Forelimb muscle (tissue), 1 donor: ENCODE measurements around the gene OAF. TPM values are rescaled to one million over a fixed set of nuclear protein-coding genes. Genes with fewer than 3 reads are reported as not detected.

Experiments
- DNase-seq: peaks from one replicate; pipeline ENCODE4 v3.0.0-alpha.2; 2013; ENCODE audit warnings: low read depth
- polyA plus RNA-seq: library from polyadenylated mRNA; unstranded; fragments of 120-200 nt; gene quantifications from one replicate; pipeline ENCODE4 v1.2.1, GENCODE V29; 2013; ENCODE audit not compliant: insufficient read length

The OAF gene
- polyA plus RNA-seq, 1 donor = 48.6 TPM

DNA sequence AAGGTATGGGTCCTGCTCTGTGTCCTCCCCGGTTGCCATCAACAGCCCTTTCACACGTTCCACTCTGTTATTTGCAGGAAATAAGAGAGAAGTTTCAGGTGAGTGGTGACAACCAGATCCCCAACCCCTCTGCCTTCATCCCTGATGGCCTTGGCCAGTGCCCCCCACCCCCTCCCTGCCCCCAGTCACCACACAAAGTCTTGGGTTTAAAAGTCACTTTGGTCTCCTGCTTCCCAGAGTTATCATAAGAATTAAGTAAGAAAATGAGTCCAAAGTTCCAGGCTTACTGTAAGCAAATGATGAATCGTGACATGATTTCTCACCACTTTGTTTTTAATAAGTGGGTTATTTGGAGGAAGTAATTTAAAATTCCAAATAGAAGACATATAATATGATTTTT lies 9.2 kb upstream of the OAF start:
- no peak for DNase-seq

DNA sequence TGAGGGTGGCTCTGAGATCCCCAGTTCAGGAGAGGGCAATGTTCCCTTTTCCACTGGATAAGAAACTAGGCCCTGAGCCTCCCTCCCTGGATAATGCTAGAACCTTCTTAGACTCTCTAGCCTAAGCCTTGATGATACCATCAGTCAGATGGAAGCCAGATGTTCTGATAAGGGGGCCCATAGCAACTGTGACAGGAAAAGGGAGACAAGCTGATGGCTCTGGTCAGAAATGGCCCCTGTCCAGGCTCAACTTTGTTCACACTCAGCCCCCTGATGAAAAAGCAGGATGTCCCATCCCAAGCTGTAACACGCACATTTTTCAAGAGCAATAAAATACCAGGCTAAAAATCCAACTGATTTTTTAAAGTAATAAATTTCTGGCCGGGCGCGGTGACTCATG lies 7.2 kb upstream of the OAF start:
- no peak for DNase-seq

DNA sequence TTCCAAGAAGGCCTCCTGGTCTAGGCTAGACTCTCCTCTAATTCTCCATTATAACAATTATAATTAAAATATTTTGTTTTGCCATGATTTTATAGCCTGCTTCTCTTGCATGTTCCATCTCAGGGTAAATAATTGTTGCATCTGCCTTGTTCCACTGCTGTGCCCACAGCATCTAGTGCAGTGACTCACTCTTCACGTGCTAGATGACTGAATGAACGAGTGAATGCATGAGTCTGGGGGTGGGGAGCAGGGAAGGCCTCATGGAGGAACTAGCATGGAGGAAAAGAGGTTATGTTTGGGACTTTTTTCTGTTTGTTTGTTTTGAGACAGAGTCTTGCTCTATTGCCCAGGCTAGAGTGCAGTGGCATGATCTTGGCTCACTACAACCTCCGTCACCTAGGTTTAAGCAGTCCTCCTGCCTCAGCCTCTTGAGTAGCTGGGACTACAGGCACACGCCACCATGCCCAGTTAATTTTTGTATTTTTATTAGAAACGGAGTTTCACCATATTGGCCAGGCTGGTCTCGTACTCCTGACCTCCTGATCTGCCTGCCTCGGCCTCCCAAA lies 5.2 kb upstream of the OAF start:
- DNase-seq = no peak

DNA sequence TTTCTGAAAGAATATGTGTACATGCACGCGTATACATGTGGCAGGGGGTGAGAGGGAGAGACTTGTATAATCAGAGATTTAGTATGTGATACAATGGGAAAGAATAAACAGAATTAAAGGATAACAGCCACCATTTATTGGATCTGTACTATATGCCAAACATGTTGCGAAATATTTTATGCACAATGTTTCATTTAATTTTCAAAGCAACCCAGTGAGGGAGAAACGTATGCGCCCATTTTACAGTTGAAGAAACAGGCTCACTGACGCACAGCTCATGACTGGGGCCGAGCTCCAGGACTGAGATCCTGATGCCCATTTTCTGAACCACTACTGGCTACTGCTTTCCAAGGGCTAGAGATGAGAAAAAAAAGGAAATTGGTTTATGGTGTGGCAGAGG lies 3.3 kb upstream of the OAF start:
- DNase-seq = no peak

DNA sequence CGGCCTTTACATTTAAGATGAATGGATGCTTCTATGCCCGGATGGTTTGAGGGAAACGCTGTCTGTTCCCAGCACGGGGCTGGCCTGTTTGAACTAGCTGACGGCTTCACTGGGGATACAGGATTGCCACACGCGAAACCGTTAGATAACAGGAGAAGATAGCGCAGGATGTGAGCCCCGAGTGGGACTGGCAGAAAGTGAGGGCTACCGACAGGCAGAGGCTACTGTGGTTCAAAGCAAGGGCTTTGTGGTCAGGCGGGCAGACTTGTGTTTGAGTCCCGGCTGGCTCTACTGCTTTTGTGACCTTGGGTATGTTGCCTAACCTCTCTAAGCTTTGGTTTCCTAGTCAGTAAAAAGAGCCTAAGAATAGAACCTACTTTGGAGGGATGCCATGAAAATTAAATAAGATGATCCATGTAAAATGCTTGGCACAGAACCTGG lies 2.8 kb upstream of the OAF start:
- DNase-seq = no peak

DNA sequence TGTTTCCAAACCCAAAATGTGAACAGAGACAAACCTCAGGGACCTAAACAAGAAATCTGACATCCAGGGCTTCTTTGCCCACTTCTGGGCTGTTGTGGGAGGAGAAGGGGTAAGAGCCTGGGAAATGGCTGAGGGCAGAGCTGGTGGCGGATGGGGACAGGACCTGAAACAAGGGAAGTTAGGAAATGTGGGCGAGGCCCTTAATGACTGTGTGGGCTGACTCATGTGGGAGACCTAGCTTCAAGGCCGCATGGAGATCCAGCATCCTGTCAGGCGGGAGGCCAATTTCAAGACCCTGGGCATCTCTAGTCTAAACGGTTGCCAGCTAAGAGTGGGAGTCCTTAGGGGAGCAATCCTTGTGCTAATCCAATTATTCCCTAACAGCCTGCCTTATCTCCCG lies 2.1 kb upstream of the OAF start:
- DNase-seq = no peak

DNA sequence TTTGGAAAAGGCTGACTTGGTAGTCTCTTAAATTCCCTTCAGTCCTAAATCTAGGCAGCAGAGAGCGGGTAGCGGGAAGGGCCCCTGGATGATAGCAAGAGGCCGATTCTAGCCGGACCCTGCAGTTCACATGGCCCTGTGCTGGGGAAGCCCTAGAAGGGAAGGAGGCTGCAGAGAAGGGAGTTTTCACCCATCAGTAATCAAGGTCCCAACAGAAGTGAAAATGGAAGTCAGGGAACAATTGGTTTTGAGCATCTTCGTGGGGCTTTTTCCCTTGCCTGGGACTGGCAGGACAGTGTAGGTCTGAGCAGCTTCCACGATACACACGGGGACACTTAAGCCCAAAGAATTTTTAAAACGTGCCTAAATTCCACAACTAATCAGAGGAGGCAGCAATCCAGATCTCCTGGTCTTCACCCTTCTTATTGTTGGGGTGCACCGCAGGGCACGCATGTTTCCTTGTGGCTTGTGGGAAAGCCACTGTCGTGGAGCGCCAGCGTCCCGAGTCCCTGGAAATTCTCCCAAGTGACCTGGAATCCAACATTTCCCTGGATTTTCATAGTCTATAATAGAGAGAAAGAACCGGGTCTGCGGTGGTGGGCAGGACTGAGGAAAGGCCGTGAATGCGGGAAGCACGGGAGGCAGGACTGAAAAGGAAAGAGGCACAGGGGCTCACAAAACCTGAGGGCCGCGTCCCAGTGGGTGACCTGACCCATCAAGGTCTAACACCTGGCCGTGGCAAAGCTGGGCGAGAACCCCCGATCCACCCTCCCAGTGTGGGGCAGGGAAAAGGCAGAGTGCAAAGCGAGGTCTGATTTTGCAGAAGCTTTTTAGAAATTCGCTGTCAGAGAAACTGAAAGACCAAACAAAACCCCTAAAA lies 846 bp upstream of the OAF start:
- DNase-seq = no peak

DNA sequence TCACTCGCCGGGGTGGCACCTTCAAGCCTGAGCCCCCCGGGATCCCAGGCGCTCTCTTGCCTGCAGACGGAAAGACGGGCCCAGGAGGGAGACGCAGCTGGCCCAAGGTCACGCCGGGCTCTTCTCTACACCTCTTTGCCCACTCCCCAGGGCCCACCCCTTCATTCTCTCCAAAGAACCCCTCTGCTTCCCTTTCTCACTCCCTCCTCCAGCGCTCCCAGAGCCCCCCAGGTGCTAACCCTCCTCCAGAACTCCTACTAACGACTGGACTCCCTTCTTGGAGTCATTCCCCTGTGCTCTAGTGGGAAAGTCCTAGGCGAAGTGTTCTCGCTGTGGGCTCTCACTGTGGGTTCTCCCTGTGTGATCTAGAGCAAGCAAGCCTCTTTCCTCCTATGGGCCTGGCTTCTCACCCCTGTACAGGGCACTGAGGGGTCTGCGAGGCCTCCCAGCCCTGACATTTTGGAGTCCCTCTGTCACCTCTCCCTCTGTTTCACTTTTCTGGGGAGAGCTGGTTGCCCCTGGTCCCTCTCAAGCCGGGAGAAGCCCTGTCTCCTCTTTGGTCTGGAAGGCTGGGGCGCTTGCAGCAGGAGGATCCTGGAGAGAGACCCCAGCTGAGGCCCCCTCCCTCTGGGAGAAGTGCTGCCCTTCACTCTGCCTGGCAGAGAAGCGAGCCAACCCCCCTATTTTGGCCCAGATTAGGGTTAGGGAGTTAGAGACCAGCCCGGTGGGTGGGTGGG lies 858 bp downstream of the OAF start:
- DNase-seq = no peak

DNA sequence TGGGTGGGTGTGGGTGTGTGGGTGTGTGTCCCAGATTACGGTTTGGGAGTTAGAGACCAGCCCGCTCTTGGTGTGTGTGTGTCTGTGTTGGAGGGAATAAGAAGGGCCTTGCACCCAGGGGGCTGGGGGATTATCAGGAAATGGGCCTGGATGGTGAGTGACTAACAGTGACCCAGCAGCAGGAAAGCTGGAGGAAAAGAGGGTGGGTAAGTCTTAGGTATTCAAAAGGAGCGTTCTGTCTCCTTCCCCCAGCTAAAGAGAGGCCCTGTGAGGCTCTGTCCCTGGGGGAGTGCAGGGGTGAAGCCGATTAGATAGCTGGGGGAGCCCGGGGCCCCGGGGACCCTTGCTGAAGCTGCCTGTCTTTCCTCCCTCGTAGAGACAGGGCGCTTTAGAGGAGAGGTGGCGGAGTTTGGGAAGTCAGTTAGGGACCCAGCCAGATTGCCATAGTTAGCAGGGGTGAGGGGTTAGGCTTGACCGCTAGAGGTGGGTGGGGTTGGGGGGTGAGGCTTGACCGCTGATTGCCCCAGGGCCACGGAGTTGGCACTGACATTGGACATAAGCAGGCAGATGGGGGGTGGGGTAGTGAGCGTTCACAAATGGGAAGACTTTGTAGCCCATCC lies 1.5 kb downstream of the OAF start:
- DNase-seq = no peak

DNA sequence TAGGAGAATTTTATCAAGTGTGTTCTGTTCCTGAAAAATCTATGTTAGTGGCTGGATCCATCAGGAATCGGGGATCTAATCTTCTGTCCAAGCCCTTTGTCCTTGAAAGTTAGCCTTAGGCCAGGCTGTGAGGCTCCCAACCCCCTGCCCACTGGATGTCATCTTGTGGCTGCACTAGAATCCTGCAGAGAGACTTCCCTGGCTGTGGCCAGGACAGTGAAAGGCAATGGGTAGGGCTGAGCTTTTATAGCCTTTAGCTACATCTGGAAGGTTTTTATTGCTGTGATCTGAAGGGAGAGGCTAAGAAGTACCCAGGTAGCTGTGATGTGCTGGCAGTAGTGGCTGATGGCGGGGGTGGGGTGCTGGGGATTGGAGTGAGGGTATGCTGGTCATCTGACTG lies 2.1 kb downstream of the OAF start:
- DNase-seq = no peak

DNA sequence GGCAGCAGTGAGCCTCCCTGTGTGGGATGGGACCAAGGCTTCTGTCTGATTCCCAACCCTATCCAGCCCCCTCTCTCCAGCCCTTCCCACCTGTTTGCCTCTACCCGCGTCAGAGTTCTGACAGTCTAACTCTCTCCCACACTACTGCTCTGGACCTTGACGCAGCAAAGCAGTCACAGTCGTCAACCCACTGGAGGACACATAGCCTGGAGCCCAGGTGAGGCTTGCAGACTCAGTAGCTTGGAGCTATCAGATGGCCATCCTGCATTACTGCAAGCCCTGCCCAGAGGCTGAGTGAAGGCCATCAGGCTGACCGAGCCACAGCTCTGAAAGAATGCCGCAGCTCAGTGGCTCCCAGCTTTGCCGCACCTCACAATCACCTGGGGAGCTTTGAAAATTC lies 3.7 kb downstream of the OAF start:
- DNase-seq = no peak

DNA sequence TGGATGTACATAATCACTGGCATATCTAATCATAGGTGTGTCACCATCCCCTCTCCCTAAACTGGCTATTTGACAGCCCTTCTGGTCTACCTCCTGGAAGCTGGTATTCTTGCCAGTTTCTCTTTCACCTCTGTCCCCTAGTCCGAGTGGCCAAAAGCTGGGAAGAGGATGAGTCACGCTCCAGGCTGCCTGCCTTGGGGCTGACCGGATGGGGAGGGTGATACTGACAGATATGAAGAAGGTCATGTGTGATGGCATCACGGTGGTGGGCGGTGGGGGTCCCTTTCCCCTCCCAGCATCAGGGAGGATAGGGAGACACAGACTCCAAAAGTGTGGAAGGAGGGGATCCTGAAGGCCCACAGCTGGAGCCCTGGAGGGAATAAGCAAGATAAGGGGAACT lies 4.8 kb downstream of the OAF start:
- no peak for DNase-seq

DNA sequence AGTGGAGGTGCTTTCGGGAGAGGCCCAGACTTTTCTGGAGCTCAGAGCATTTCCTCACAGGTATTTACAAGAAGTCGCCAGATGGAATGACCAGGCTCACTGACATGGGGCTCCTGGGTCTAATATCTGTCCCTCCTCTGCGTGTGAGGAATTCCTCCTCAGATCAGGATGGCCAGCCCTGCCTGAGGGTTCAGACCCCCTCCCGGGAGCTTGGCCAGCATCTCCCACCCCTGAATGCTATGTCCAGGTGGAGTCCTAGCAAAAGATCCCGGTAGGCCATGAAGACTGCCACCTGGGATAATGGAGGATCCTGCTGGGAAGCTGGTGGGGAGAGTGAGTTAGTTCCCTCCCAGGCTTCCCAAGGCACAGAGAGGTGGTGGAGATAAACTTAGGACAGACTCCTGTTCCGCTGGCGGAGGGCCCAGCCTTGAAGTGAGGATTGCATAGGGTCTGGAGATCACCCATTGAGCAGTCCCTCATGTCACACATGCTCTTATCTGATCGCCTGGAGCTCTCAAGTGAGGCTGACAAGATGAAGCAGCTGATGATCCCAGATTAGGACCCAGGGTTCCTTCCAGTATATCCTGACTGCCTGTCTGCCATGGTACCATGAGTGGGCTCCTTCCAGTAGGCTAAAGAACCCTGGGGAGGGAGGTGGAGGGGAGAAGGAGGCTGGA lies 5.7 kb downstream of the OAF start:
- DNase-seq = no peak

DNA sequence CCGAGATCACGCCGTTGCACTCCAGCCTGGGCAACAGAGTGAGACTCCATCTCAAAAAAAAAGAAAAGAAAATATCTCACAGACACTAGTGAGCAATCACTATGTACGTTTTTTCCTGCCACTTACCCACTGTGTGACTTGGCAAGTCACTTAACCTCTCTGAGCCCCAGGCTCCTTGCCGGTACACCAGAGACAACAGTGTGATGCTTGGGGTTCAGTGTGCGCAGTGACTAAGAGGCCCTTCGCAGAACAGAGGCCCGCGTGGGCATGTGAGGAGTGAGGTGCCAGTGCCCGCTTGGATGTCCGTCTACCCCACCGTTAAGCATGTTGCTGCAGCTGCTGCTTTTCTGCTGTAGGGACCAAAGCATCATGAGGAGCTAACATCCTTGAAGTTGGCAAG lies 6.7 kb downstream of the OAF start:
- no peak for DNase-seq

DNA sequence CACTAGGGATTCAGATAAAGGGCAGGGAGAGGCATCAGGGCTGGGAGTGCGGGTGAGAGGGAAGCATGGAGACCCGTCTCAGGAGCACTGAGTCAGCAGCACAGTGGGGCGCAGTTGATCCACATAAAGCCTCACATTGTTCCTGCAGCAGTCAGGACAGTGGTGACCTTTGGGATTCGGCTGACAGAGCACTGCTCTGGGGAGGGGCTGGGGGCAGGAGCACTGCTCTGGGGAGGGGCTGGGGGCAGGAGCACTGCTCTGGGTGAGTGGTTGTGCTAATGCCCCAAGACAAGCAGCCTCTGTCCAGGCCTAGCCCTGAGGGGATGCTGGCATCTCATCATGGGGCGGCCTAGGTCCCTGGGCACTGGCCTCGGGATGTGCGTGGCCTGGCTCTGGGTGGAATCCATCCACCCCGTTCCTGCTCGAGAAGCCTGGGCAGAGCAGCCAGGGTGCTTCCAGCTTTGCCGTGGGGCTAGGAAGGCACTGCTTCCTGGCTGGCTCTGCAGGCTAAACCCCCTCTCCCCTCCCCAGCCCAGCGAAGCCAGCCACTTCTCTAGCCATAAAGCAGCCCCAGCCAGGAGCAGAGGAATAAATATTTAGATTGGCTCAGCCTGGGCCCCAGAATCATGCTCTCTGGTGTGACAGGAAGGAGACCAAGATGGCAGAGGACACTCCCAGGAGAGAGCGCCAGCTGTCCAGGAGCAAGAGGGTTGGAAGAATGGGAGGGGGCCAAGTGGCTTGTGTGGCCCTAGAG lies 7.3 kb downstream of the OAF start:
- no peak for DNase-seq

DNA sequence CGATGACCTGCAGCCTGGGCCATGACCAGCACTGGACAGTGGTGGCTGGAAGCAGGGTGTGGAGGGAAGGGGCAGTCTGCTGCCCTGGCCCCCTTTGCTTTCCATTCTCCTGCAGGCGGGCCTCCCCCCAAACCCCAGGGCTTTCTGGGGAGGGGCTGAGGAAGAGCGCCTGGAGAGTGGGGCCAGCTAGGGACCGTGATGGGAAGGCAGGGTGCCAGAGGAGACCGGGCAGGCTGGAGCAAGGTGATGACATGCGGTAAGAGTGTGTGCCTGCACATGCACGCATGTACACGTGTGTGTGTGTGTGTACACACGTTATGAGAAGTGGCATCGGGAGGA lies 7.8 kb downstream of the OAF start:
- no peak for DNase-seq

DNA sequence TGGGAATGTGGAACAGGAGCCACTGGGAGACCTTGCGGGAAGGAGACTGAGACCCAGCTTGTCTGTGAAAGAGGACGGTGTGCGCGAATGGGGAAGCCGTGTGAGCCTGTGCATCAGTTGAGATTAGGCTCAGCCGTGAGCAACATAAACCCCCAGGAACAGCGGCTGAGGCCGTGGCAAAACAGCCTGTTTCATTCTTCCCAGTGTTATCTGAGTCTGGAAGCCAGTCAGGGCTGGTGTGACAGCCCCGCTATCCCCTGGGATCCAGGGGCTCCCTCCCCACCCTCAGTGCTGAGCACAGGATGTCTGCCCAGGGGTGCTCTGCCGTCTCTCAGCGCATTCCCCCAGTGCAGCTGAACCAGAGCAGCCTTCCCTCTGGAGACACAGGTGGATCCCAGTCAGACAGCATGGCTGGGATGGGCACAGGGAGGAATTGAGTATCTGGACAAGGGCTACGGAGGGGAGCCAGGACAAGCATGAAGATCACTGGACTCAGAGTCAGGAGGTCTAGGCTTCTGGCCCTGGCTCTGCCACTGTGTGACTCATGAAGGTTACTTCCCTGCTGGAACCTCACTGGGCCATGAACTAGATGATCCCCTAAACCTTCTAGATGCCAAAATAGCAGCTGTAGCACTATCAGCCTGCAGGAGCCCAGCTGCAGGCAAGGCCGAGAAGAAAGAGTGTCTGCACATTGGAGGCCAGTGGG lies 8.6 kb downstream of the OAF start:
- no peak for DNase-seq

DNA sequence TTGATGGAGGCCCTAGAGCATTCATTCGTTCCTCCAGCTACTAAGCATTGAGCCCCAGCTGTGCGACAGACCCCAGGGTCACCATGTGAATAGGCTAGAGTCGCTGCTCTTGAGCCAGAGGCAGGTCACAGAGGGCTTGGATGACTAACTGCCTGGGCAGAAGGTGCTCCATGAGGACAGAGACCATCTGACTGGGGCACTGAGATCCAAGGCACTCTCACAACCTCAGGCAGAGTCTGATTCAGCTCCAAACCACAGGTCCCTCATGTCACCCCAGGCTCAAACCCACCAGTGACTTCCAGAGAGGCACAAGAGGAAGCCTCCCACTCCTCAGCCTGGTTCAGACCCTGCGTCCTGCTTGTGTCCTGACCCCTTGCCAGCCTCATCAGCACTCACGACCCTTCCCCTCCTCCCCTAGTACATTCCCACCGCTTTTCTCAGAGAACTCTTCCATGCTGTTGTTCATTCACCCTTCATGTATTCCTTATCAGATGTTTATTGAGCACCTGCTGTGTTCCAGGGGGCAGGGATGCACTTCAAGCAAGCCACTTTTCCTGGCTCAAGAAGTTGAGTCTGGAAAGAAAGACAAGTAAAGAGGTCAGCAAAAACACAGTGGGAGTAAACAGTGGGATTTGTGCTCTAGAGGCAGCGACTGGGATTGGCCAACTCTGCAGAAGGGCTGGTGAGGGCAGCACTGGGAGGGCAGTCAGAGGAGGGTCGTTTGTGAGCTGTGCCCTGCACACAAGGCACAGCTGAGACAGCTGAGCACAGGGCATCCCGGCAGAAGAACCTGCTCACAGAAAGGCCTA lies 9.3 kb downstream of the OAF start:
- DNase-seq = no peak

DNA sequence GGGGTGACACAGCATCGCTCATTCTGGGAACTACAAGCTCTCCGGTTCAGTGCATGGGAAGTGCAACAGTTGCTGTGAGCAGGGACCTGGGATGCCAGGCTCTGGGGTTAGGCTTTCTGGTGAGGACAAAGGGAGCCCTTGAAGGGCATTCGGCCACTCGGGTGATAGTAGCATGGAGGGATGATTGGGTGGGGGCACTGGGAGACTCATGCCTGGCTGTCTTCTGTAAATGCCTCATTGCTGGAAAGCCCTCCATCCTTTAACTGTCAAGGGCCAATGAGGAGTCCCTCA lies 9.9 kb downstream of the OAF start:
- no peak for DNase-seq
